GM21529 (cell line): Measurements from ENCODE around the gene GCNT4.
A peak's percentile ranks its signal among the peaks of the same experiment; 100 is the strongest.

Source experiments
- ATAC-seq: cut with Tn5 transposase; IDR thresholded peaks from one replicate; pipeline ENCODE4 v1.9.1; 2021; ENCODE audit not compliant: unreplicated experiment

Gene GCNT4

GRCh38 chr5:75051217-75051751 lies 1.1 kb downstream of the GCNT4 start:
- ATAC-seq: no peak

GRCh38 chr5:75050415-75050814 lies 1.9 kb downstream of the GCNT4 start:
- ATAC-seq: no peak

- ATAC-seq: no peak
Measured at GRCh38 chr5:75049456-75050351, 2.7 kb downstream of the GCNT4 start.

- ATAC-seq: peak; percentile 44
Measured at GRCh38 chr5:75048457-75048953, 3.9 kb downstream of the GCNT4 start.

- no peak for ATAC-seq
Measured at GRCh38 chr5:75047356-75047755, 5.0 kb downstream of the GCNT4 start.

GRCh38 chr5:75046366-75047142 lies 5.8 kb downstream of the GCNT4 start:
- no peak for ATAC-seq

- ATAC-seq: no peak
Measured at GRCh38 chr5:75045071-75045470, 7.3 kb downstream of the GCNT4 start.

GRCh38 chr5:75044406-75044805 lies 8.0 kb downstream of the GCNT4 start:
- no peak for ATAC-seq

- no peak for ATAC-seq
Measured at GRCh38 chr5:75043633-75044264, 8.6 kb downstream of the GCNT4 start.

- ATAC-seq: no peak
Measured at GRCh38 chr5:75042522-75042921, 9.8 kb downstream of the GCNT4 start.

- no peak for ATAC-seq
Measured at GRCh38 chr5:75040973-75041372, 11.4 kb downstream of the GCNT4 start.

- no peak for ATAC-seq
Measured at GRCh38 chr5:75037106-75037505, 15.3 kb downstream of the GCNT4 start.

GRCh38 chr5:75034137-75034739 lies 18.1 kb downstream of the GCNT4 start:
- ATAC-seq: no peak

GRCh38 chr5:75031366-75031765 lies 21.0 kb downstream of the GCNT4 start:
- no peak for ATAC-seq

GRCh38 chr5:75028090-75028489 lies 24.3 kb downstream of the GCNT4 start:
- no peak for ATAC-seq

GRCh38 chr5:75023368-75024159 lies 28.8 kb downstream of the GCNT4 start:
- ATAC-seq: no peak

GRCh38 chr5:75021800-75022199 lies 30.6 kb downstream of the GCNT4 start:
- ATAC-seq: no peak

- no peak for ATAC-seq
Measured at GRCh38 chr5:75021219-75021618, 31.1 kb downstream of the GCNT4 start.

- ATAC-seq: no peak
Measured at GRCh38 chr5:75020016-75020656, 32.2 kb downstream of the GCNT4 start.
